ENCODE data around the gene BGN. TPM values are rescaled to one million over a fixed set of nuclear protein-coding genes. Genes with fewer than 3 reads are reported as not detected.

The BGN gene
- total and polyA plus RNA-seq, 2 experiments from 2014 or later, result 0.87 to 1.8 TPM

DNA sequence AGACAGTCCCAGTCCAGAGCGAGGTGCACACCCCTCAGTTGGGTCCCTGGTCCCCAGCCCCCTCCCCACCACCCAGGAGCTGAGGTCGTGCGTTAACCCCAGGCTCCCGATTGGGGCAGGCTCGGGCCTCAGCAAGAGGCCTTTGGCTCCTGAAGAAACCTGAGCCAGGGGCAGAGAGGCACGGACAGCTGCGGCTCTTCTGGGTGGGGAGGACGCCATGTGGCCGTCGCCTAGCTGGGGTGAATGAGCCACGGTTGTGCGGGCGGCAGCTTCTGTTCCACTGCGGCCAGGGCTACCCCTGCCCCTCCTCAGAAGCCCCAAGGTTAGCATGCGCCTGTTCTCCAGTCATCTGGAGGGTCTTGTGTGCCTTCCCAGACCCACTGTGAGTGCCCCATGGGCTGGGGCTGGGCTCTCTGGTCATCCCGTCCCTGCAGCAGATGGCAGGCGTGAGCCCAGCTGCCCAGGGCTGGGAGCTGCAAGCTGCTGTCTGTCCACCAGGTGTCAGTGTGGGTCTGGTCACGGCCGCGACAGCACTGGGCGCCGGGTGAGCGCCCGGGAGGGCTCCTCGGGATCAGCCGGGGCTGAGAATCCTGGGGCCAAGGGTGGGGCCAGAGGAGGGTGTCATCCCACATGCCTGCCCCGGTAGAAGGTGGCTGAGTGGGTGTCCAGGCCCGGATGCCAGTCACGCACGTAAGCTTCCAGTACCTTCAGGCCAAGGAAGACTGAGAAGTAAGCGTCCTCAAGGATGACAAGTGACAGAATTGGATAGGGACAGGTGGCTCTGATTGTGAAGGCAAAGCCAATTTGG lies 44.6 kb downstream of the BGN start (continued):
- TF ChIP-seq, protein P1, sequence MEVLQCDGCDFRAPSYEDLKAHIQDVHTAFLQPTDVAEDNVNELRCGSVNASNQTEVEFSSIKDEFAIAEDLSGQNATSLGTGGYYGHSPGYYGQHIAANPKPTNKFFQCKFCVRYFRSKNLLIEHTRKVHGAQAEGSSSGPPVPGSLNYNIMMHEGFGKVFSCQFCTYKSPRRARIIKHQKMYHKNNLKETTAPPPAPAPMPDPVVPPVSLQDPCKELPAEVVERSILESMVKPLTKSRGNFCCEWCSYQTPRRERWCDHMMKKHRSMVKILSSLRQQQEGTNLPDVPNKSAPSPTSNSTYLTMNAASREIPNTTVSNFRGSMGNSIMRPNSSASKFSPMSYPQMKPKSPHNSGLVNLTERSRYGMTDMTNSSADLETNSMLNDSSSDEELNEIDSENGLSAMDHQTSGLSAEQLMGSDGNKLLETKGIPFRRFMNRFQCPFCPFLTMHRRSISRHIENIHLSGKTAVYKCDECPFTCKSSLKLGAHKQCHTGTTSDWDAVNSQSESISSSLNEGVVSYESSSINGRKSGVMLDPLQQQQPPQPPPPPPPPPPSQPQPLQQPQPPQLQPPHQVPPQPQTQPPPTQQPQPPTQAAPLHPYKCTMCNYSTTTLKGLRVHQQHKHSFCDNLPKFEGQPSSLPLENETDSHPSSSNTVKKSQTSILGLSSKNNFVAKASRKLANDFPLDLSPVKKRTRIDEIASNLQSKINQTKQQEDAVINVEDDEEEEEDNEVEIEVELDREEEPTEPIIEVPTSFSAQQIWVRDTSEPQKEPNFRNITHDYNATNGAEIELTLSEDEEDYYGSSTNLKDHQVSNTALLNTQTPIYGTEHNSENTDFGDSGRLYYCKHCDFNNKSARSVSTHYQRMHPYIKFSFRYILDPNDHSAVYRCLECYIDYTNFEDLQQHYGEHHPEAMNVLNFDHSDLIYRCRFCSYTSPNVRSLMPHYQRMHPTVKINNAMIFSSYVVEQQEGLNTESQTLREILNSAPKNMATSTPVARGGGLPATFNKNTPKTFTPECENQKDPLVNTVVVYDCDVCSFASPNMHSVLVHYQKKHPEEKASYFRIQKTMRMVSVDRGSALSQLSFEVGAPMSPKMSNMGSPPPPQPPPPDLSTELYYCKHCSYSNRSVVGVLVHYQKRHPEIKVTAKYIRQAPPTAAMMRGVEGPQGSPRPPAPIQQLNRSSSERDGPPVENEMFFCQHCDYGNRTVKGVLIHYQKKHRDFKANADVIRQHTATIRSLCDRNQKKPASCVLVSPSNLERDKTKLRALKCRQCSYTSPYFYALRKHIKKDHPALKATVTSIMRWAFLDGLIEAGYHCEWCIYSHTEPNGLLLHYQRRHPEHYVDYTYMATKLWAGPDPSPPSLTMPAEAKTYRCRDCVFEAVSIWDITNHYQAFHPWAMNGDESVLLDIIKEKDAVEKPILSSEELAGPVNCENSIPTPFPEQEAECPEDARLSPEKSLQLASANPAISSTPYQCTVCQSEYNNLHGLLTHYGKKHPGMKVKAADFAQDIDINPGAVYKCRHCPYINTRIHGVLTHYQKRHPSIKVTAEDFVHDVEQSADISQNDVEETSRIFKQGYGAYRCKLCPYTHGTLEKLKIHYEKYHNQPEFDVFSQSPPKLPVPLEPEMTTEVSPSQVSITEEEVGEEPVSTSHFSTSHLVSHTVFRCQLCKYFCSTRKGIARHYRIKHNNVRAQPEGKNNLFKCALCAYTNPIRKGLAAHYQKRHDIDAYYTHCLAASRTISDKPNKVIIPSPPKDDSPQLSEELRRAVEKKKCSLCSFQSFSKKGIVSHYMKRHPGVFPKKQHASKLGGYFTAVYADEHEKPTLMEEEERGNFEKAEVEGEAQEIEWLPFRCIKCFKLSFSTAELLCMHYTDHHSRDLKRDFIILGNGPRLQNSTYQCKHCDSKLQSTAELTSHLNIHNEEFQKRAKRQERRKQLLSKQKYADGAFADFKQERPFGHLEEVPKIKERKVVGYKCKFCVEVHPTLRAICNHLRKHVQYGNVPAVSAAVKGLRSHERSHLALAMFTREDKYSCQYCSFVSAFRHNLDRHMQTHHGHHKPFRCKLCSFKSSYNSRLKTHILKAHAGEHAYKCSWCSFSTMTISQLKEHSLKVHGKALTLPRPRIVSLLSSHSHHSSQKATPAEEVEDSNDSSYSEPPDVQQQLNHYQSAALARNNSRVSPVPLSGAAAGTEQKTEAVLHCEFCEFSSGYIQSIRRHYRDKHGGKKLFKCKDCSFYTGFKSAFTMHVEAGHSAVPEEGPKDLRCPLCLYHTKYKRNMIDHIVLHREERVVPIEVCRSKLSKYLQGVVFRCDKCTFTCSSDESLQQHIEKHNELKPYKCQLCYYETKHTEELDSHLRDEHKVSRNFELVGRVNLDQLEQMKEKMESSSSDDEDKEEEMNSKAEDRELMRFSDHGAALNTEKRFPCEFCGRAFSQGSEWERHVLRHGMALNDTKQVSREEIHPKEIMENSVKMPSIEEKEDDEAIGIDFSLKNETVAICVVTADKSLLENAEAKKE (CRISPR knock-in tag; IDR thresholded peaks at IDR 0.05), result no peak
- TF ChIP-seq EZH2 (IDR thresholded peaks at IDR 0.05; ENCODE audit: low read depth, unreplicated experiment), result no peak

DNA sequence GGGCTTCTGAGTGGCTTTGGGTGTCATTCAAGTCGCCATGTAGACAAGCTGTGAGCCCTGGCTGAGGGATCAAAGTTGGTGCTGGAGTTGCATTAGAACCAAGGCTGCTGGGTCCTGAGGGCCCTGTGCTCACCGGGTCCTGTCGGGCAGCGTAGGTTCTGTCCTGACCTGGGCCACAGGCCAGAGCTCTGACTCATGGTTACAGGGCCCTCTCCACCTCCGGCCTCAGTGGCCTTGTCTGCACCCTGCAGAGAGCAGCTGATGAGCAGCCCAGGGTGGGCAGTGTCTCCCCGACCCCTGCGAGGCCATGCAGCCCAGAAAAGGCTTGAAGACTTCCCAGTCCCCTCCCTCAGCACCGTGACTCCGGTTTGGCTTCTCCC lies 45.2 kb downstream of the BGN start:
- H3K4me3 ChIP-seq, result no peak overlapping the region
- no peaks in the 10 kb centered on the region for H3K36me3 ChIP-seq (ENCODE audit: insufficient read depth)
- no peak for ATAC-seq
- no peak overlapping the region for H2AFZ ChIP-seq
- no peaks in the 10 kb centered on the region for H3K4me1 ChIP-seq (ENCODE audit: insufficient read depth)
- H3K27me3 Mint-ChIP-seq (ENCODE audit: insufficient read depth, low read depth, poor library complexity), result peaks cover 2% of the 10 kb centered on the region
- no peaks in the 10 kb centered on the region for H3K27me3 ChIP-seq (ENCODE audit: insufficient read depth)
- H4K20me1 ChIP-seq (replicated peaks; ENCODE audit: insufficient read depth), result no peaks in the 10 kb centered on the region
- no peak overlapping the region for H3K27ac ChIP-seq (ENCODE audit: low read depth)
- TF ChIP-seq CREB1 (CRISPR knock-in tag; IDR thresholded peaks at IDR 0.05; ENCODE audit: low read depth) (no peak), ETS1 (IDR thresholded peaks at IDR 0.05) (no peak), STAT1 (IDR thresholded peaks at IDR 0.05; ENCODE audit: unreplicated experiment) (no peak), POLR2AphosphoS5 (IDR thresholded peaks at IDR 0.05; ENCODE audit: low read depth) (no peak), EZH2 (IDR thresholded peaks at IDR 0.05; ENCODE audit: low read depth, unreplicated experiment) (no peak), REST (IDR thresholded peaks at IDR 0.05; ENCODE audit: unreplicated experiment) (no peak)
- no peaks in the 10 kb centered on the region for H3F3A ChIP-seq (replicated peaks; ENCODE audit: low read depth)
- no peak overlapping the region for H3K4me2 ChIP-seq
- H3K4me3 Mint-ChIP-seq, result no peak overlapping the region
- H3K4me1 Mint-ChIP-seq, result no peaks in the 10 kb centered on the region
- no peaks in the 10 kb centered on the region for H3K79me2 ChIP-seq (replicated peaks; ENCODE audit: insufficient read depth)
- no peaks in the 10 kb centered on the region for H3K9me3 Mint-ChIP-seq
- no peak for DNase-seq (ENCODE audit: low spot score)
- H3K27ac Mint-ChIP-seq, result no peak overlapping the region
- no peaks in the 10 kb centered on the region for H3K9me2 ChIP-seq (ENCODE audit: insufficient read depth)
- no peaks in the 10 kb centered on the region for H3K36me3 Mint-ChIP-seq (ENCODE audit: low read depth)

Measured in GM23338 (cell line).